Upper lobe of right lung (tissue), 1 donor: ENCODE measurements around the gene CR1. TPM values are rescaled to one million over a fixed set of nuclear protein-coding genes. Genes with fewer than 3 reads are reported as not detected.

ENCODE experiments used
- ATAC-seq: fragments of 200-7000 bp; cut with Tn5 transposase; one replicate; pipeline ENCODE4 v1.9.1; 2020; ENCODE audit warnings: mild to moderate bottlenecking, moderate library complexity
- DNase-seq: peaks from one replicate; pipeline ENCODE4 v3.0.0-alpha.2; 2020
- H3K27ac ChIP-seq: fragments of 200-600 bp; one replicate; pipeline ENCODE4 v1.8.0; 2022
- H3K27me3 ChIP-seq: fragments of 200-600 bp; one replicate; pipeline ENCODE4 v1.8.0; 2022; ENCODE audit warnings: mild to moderate bottlenecking
- H3K36me3 ChIP-seq: fragments of 200-600 bp; one replicate; pipeline ENCODE4 v1.8.0; 2022
- H3K4me1 ChIP-seq: fragments of 200-600 bp; one replicate; pipeline ENCODE4 v1.8.0; 2022
- H3K4me3 ChIP-seq: fragments of 200-600 bp; one replicate; pipeline ENCODE4 v1.8.0; 2022; ENCODE audit warnings: mild to moderate bottlenecking
- H3K9me3 ChIP-seq: fragments of 200-600 bp; one replicate; pipeline ENCODE4 v1.8.0; 2022
- CTCF ChIP-seq: fragments of 200-600 bp; IDR thresholded peaks from one replicate; pipeline ENCODE4 v1.8.0; 2022; ENCODE audit warnings: antibody characterized with exemption
- intact Hi-C: fragments of 100-400 bp; cut with DNase I; formaldehyde crosslinking; loops from one replicate; pipeline ENCODE4 v1.11.0; 2022
- total RNA-seq: library from RNA; stranded (reverse); fragmentation: NEBNext Ultra II Directional; extraction: Animal tissue kit (Norgen Biotek cat#: 25700); gene quantifications from one replicate; pipeline ENCODE4 v1.2.1, GENCODE V29; 2021
- donor health status: DM: no; HTN: yes; CAD: no; lungs with severe emphysema.

The CR1 gene
- total RNA-seq, 1 donor from 2014 or later: 11.4 TPM

- no peak overlapping the region for H3K4me3 ChIP-seq
- DNase-seq (no peak), ATAC-seq (no peak)
- no peaks in the 10 kb centered on the region for H3K9me3 ChIP-seq
- no peak overlapping the region for H3K27ac ChIP-seq
- TF ChIP-seq CTCF: no peak
- H3K4me1 ChIP-seq: peaks cover 3% of the 10 kb centered on the region
- no peaks in the 10 kb centered on the region for H3K36me3 ChIP-seq
- H3K27me3 ChIP-seq: peaks cover 37% of the 10 kb centered on the region
- intact Hi-C loops: no loop called here
Measured at GRCh38 chr1:207666342-207666741, 170.4 kb downstream of the CR1 start.

GRCh38 chr1:207669528-207670009 lies 173.6 kb downstream of the CR1 start:
- H3K27ac ChIP-seq: no peak overlapping the region
- DNase-seq: no peak
- H3K27me3 ChIP-seq: peaks cover 44% of the 10 kb centered on the region

GRCh38 chr1:207670192-207670591 lies 174.2 kb downstream of the CR1 start:
- Histone ChIP-seq H3K4me1 (peaks cover 3% of the 10 kb centered on the region), H3K27me3 (peaks cover 44% of the 10 kb centered on the region), H3K27ac (no peak overlapping the region), H3K4me3 (no peak overlapping the region), H3K9me3 (no peaks in the 10 kb centered on the region), H3K36me3 (no peaks in the 10 kb centered on the region)
- intact Hi-C loops: no loop called here
- DNase-seq (no peak), ATAC-seq (no peak)
- TF ChIP-seq CTCF: no peak

More at GRCh38 chr1:207669528-207670009, 173.6 kb downstream of the CR1 start:
- no peak for TF ChIP-seq CTCF
- no peaks in the 10 kb centered on the region for H3K9me3 ChIP-seq
- intact Hi-C loops: no loop called here
- no peak overlapping the region for H3K4me3 ChIP-seq
- H3K4me1 ChIP-seq: peaks cover 3% of the 10 kb centered on the region
- peak; percentile 31 for ATAC-seq
- H3K36me3 ChIP-seq: no peaks in the 10 kb centered on the region

GRCh38 chr1:207670997-207671396 lies 175.0 kb downstream of the CR1 start:
- peaks cover 44% of the 10 kb centered on the region for H3K27me3 ChIP-seq
- DNase-seq: no peak
- peak; percentile 35 for ATAC-seq
- H3K4me3 ChIP-seq: no peak overlapping the region
- intact Hi-C loops: no loop called here
- H3K9me3 ChIP-seq: no peaks in the 10 kb centered on the region
- no peaks in the 10 kb centered on the region for H3K36me3 ChIP-seq
- peaks cover 3% of the 10 kb centered on the region for H3K4me1 ChIP-seq
- no peak overlapping the region for H3K27ac ChIP-seq
- TF ChIP-seq CTCF: no peak

- no peak overlapping the region for H3K27ac ChIP-seq
- DNase-seq (no peak), ATAC-seq (peak; percentile 76)
- intact Hi-C loops: no loop called here
- peaks cover 3% of the 10 kb centered on the region for H3K4me1 ChIP-seq
- H3K36me3 ChIP-seq: no peaks in the 10 kb centered on the region
- peaks cover 36% of the 10 kb centered on the region for H3K27me3 ChIP-seq
- peak; percentile 49 for TF ChIP-seq CTCF
- H3K4me3 ChIP-seq: no peak overlapping the region
- no peaks in the 10 kb centered on the region for H3K9me3 ChIP-seq
Measured at GRCh38 chr1:207672522-207673130, 176.7 kb downstream of the CR1 start.
